Measurements from ENCODE around the gene PRRT2.

PRRT2 gene

GRCh38 chr16:29835926-29836325 lies 23.9 kb downstream of the PRRT2 start:
- DNase-seq, result no peak

GRCh38 chr16:29836623-29837022 lies 24.6 kb downstream of the PRRT2 start:
- no peak for DNase-seq

GRCh38 chr16:29837841-29838240 lies 25.8 kb downstream of the PRRT2 start:
- DNase-seq, result no peak

DNA sequence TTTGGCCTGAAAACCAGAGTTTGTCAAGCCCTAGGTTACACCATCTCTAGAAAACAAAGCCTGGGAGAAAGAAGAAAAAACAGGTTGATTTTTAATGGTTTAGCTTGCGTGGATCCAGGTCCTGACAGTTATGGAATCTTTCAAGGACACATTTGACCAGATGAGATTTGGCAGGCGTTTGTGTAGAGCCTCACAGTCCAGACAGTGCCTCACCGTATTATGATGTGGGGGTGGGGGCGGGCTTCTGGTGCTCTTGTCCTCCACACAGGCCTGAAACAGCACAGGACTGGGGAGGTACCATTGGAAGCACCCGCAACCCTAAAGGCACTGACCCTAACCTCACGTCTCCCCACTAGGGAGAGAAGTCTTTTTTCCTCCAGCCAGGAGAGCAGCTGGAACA lies 27.8 kb downstream of the PRRT2 start:
- no peak for DNase-seq

DNA sequence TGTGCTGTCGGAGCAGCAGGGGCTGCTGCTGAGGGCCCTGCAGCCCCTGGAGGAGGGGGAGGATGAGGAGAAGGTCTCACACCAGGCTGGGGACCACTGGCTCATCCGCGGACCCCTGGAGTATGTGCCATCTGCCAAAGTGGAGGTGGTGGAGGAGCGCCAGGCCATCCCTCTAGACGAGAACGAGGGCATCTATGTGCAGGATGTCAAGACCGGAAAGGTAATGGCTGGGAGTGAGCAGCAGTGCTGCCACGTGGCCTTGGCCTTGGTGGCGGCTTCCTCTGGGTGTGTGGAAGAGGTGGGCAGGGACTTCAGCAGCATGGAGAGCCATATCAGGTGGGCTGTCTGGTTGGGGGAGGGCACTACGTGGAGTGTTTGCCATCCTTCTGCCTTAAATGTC lies 28.2 kb downstream of the PRRT2 start:
- no peak for DNase-seq

- no peak for DNase-seq
Measured at GRCh38 chr16:29841631-29842030, 29.6 kb downstream of the PRRT2 start.

DNA sequence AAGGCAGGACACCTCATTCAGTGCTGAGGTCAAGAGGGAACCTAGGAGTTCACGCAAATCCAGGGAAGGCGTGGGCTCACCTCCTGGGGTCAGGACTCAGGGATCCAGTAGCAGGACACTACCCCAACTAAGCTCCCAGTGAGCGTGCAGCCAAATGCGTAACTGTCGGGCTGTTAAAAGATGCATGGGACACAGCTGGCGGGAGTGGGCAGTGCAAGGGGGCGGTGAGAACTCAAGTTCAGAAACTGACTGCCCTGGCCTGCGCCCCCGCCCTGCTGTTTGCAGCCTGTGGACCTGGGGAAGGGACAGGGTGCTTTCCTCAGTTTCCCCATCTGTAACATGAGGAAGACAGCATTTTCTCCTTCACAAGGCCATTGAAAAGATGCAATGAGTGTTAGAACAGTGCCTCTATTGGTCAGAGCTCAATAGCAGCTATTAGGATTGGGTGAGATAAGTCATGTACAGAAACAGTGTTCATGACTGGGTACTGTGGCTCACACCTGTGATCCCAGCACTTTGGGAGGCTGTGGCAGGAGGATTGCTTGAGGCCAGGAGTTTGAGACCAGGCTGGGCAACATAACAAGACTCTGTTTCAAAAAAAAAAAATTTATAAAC lies 30.8 kb downstream of the PRRT2 start:
- DNase-seq, result no peak

DNA sequence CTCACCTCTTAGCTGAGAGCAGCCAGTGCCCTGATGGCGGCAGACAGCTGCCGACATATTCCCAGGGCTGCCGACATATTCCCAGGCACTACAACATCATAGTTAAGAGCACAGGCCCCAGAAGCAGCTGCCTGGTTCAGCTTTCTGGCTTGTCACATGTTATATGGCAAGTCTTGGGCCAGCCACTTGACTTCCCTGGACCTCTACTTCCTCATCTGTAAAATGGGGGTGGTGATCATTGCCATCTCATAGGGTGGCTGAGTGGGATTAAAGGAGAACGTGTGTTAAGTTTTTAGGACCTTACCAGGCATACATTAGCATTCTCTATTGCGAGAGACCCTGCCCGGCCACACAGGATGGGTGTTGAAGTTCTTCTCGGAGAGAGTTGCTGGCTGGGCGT lies 31.9 kb downstream of the PRRT2 start:
- no peak for DNase-seq

DNA sequence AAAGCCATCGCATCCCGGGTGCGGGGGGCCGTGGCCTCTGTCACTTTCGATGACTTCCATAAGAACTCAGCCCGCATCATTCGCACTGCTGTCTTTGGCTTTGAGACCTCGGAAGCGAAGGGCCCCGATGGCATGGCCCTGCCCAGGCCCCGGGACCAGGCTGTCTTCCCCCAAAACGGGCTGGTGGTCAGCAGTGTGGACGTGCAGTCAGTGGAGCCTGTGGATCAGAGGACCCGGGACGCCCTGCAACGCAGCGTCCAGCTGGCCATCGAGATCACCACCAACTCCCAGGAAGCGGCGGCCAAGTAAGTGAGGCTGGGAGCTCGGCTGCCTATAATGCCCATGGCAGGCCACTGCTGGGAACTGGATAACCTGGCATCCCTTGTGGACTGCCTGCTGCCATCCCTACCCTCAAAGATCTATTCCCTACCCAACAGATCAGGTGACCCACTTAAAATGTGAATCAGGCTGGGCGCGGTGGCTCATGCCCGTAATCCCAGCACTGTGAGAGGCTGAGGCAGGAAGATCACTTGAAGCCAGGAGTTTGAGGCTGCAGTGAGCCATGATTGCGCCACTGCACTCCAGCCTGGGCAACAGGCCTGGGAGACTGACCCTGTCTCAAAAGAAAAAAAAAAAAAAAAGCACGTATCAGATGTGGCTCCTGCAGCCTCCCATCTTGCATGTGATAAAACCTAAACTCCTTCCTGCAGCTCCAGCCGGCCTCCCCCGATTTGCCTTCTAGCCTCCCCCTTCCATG lies 32.8 kb downstream of the PRRT2 start:
- no peak for DNase-seq

- no peak for DNase-seq
Measured at GRCh38 chr16:29845656-29846055, 33.7 kb downstream of the PRRT2 start.

GRCh38 chr16:29848420-29849297 lies 36.7 kb downstream of the PRRT2 start:
- DNase-seq, result peak; percentile 70

- no peak for DNase-seq
Measured at GRCh38 chr16:29849505-29849904, 37.5 kb downstream of the PRRT2 start.

- DNase-seq, result no peak
Measured at GRCh38 chr16:29850998-29851397, 39.0 kb downstream of the PRRT2 start.

DNA sequence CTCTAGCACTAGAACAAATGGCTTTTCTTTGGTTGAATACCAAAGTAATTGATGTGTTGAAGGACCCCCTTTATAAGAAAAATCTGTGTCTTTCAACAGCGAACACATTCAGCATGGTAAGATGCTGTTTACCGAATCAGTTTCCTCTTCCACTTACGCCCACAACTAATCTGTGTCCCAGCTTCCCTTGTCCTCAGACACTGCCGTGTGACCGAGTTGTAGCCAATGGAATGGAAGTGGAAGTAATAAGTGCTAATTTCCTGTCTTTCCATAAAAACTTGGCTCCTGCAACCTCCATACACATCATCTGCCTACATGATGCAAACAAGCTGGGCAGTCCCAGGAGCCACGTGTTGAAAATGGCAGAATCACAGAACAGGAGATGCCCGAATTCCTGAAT lies 40.7 kb downstream of the PRRT2 start:
- DNase-seq, result no peak

- no peak for DNase-seq
Measured at GRCh38 chr16:29854520-29855100, 42.6 kb downstream of the PRRT2 start.

- no peak for DNase-seq
Measured at GRCh38 chr16:29857133-29857760, 45.3 kb downstream of the PRRT2 start.

GRCh38 chr16:29858149-29858849 lies 46.3 kb downstream of the PRRT2 start:
- no peak for DNase-seq

- no peak for DNase-seq
Measured at GRCh38 chr16:29858974-29859373, 47.0 kb downstream of the PRRT2 start.

GRCh38 chr16:29860218-29860617 lies 48.2 kb downstream of the PRRT2 start:
- no peak for DNase-seq

- DNase-seq, result no peak
Measured at GRCh38 chr16:29862383-29862883, 50.4 kb downstream of the PRRT2 start.

- peak; percentile 92 for DNase-seq
Measured at GRCh38 chr16:29862884-29863668, 51.1 kb downstream of the PRRT2 start, which contains the start of gene CDIPT. CDIPT (minus strand) TSS chr16:29863226; CDS start chr16:29862857, 369 bp downstream.
